NCI-H1930 (cell line): ENCODE results near the gene BCR.

Source experiments
- DNase-seq, 2 experiments: peaks; one replicate each; lab custom pipeline; 2025; lab: John Stamatoyannopoulos, UW

Gene BCR

DNA sequence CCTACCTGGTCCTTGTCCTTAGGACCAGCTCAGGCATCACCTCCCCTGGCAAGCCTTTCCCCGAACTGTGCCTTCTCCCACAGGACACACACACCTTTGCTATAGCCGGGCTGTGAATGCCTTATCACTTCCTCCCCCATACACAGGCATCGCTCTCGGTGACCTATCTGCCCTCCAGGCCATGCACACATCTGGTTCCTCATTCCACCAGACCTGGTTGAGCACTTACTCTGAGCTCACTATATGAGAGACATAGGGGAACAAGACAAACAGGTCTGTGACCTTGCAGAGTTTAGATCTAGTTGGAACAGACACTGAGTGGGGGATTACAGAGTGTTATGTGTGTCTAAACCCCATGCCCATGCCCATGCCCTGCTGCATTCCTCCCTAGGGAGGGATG lies 3.1 kb upstream of the BCR start:
- DNase-seq: no peak

DNA sequence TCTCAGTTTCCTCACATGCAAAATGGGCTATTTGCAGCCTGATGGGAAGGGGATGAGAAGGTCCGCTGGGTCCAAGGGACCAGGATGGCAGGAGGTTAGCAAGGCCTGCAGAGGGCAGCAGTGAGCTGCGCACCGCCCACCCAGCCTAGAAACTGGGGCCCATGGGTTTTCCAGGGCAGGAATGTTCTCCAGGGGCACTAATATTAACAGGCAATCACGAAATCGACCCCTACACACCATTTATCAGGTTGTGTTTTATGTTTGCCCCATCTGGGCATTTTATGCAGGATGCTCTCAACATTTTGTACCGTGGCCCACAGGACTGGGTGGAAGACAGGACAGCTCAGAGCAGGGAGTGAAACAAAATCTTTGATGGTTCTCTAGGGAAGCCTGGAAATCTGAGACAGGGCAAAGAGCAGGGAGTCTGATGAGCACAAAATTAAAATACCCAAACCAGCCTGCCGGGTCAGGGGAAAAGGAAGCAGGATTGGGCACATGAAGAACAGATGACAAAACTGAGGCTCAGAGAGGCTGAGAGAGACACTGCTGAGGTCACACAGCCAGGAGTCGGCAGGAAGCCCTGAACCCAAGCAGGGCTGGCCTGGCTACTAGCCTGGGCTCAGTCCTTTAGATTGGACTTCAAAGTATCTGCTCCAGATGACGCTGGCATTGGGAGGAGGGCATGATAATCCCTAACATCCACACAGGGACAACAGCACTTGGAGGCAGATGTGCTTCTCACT lies 1.6 kb upstream of the BCR start:
- DNase-seq: peak; percentile 22 to 36

DNA sequence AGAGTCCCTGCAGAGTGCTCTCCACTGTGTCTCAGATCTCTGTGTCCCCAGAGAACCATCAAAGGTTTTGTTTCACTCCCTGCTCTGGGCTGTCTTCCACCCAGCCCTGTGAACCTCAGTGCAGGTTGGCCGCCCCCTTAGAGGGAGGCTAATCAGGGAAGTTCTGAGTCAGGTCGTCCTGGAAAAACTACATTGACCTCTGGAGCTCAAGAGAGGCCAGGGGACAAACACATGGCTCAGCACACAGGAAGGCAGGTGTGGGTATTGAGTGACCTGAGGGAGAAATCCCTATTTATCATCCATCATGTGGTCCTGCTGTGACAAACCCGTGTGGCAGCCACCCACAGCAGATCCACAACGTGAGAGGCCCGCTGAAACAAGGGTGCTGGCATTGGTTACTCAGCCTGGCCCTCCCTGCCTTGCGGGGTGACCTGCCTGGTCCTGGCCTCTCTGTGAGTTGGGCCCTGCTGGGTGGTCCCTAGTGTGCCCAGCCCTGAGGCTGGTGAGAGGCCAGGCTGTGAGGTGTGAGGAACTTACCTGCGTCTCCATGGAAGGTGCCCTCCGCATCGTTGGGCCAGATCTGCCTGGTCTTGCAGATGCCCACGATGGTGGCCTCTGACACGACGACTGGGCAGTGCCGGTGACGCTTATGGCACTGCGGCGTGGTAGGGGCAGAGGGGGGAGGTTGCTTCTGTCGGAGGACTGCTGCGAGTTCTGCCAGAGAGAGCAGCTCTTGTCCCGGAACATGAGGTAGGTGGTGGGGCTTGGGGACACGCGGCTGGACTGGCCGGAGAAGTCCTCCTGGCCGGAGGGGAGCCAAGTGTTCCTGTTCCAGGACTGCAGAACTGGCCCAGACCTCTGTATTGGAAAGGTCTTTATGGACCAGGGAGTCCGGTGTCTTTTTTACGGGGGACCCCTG lies 669 bp upstream of the BCR start:
- no peak for DNase-seq

DNA sequence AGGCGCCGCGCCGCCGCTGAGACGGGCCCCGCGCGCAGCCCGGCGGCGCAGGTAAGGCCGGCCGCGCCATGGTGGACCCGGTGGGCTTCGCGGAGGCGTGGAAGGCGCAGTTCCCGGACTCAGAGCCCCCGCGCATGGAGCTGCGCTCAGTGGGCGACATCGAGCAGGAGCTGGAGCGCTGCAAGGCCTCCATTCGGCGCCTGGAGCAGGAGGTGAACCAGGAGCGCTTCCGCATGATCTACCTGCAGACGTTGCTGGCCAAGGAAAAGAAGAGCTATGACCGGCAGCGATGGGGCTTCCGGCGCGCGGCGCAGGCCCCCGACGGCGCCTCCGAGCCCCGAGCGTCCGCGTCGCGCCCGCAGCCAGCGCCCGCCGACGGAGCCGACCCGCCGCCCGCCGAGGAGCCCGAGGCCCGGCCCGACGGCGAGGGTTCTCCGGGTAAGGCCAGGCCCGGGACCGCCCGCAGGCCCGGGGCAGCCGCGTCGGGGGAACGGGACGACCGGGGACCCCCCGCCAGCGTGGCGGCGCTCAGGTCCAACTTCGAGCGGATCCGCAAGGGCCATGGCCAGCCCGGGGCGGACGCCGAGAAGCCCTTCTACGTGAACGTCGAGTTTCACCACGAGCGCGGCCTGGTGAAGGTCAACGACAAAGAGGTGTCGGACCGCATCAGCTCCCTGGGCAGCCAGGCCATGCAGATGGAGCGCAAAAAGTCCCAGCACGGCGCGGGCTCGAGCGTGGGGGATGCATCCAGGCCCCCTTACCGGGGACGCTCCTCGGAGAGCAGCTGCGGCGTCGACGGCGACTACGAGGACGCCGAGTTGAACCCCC lies 798 bp downstream of the BCR start:
- DNase-seq: no peak

DNA sequence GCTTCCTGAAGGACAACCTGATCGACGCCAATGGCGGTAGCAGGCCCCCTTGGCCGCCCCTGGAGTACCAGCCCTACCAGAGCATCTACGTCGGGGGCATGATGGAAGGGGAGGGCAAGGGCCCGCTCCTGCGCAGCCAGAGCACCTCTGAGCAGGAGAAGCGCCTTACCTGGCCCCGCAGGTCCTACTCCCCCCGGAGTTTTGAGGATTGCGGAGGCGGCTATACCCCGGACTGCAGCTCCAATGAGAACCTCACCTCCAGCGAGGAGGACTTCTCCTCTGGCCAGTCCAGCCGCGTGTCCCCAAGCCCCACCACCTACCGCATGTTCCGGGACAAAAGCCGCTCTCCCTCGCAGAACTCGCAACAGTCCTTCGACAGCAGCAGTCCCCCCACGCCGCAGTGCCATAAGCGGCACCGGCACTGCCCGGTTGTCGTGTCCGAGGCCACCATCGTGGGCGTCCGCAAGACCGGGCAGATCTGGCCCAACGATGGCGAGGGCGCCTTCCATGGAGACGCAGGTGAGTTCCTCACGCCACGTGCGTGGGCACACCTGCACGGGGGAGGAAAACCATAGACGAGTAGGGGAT lies 1.5 kb downstream of the BCR start:
- no peak for DNase-seq

DNA sequence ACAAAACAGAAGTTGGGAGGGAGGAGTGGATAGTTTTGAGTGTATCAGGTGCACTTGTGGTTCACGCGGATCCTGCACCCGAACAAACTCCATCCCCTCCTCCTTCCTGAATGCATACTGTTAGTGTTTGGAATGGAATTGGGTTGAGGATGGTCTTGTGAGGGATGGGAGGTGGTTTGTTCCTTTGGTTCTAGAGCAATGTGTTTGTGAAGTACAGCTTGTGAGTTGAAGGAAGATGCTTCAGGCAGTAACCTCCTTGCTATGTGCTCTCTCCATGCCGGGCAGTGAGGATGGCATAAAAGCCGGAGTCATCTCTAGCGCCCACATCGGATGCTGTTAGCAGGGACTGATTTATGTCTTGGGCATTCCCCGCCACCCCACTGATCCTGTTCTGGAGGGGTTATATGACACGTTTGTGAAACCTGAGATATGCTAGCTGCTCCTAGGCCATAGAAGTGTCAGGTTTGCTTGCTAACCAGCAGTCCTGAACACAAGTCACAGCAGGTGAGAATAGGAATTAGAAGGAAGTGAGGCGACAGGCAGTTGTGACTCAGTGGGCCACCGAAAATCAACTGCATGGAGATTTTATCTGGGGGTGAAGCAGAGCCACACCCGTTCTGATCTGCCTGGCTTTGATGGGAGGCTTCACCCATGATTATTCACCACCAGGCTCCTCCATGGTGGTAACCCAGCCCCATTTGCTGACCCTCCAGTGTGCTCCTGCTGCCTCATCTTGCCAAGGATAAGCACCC lies 2.2 kb downstream of the BCR start:
- DNase-seq: no peak

DNA sequence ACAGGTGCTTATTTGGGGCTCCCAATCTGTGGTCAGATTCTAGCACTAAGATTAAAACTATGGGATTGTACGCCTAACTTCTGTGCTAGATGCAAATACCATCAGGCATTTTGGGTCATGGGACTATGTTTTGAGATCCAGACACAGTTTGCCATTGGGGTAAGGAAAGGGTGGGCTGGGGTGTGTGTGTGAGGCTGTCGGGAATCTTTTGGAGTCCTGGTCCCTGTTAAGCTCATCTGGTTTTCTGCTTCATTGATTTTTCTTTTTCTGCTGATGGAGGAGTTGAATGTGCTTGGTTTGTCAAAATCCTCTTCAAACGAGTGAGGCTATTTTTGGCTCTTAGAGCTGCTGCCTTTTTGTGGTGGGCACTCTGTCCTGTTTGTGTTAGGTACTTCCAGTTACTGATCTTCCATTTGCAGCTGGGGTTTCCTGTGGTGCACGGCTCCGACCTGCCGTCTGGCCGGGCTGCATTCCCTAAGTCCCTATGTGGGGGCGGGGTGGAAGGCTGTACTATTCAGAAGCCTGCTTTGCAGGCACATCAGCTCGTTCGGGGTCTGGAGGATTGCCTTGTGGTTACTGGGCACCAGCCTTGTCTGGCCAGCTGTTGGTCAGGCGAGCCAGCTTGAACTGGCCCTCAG lies 2.9 kb downstream of the BCR start:
- DNase-seq: no peak

DNA sequence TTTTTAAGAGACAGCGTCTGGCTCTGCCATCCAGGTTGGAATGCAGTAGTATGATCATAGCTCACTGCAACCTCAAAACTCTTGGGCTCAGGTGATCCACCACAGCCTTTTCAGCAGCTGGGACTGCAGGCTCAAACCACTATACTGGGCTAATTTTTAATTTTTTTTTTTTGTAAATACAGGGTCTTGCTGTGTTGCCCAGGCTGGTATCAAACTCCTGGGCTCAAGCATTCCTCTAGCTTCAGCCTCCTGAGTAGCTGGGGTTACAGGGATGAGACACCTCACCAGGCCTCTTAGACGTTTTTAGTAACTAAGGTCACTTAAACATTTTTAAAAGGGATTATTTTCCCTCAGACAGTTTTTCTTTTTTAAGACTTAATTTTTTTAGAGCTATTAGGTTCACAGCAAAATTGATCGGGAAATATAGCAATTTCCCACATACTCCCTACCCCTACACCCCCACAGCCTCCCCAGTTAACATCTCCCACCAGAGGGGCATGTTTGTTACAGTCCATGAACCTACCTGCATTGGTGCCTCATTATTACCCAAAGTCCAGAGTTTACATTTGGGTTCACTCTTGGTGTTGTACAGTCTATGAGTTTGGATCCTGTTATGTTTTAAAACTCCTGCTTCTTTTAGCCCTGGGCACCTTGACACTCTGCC lies 3.9 kb downstream of the BCR start:
- no peak for DNase-seq

DNA sequence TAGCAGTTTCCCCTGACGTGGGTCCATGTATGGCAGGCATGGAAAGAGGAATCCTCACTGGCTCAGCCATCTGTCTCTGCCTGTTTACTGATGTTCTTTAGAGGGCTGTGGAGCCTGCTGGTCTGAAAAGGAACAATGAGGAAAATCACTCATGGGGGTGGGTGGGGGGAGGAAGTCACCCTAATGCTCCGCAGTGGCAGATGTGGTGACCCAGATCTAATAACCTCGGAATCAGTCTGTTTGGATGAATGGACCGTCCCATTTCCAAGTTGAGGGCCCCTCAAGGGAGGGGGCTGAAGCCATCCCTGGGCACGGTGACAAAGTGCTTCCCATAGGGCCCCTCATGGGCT lies 4.4 kb downstream of the BCR start:
- no peak for DNase-seq

DNA sequence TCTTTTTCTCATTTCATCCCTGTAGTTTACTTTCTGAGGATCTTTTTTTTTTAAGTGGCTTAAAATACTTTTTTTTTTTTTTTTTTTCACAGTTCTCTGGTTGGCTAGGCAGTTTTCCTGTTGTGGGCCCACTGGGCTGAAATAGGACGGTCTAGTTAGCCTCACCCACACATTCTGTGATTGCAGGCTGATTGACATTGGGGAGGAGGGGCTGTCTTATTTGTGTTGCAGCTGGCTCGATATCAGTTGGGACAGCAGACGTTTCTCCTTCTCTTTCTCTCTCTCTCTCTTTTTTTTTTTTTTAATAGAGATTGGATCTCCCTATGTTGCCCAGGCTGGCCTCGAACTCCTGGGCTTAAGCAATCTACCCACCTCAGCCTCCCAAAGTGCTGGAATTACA lies 6.9 kb downstream of the BCR start:
- no peak for DNase-seq

DNA sequence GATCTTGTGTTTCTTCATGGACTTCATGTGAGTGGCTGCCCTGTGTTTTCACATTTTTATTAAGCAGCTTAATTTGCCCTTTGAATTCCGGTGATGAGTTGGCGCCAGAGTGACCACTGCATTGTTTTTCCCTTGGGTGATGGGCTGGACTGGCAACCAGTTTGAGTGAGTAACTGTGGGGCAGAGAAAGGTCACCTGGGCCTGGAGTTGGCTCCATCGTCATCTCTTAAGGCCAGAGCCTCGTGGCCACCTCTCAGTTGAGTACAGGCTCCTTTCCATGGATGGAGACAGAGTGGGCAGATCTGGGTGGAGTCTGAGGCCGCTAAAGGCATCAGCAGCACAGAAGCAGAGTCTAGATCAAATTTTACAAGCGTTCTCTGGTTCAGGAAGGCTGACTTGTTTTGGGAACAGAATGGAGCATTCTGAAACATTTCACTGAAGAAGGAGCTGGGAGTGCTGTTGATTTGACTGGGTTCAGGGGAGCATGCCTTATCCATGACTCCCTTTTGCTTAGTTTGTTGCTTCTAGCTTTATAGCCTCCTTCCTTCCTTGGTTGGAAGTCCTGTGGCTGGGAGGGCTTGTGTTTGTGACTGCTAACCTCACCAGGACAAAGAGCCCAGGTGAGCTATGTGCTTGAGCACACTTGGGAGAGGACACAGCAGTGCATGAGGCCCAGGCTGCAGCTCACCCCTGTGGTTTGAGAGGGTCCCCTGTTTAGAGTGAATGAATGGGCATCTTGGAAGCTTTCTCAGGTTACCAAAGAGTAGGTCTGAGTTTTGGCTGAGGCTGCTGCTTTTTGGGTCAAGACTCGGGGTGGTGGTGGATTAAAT lies 7.8 kb downstream of the BCR start:
- DNase-seq: no peak

DNA sequence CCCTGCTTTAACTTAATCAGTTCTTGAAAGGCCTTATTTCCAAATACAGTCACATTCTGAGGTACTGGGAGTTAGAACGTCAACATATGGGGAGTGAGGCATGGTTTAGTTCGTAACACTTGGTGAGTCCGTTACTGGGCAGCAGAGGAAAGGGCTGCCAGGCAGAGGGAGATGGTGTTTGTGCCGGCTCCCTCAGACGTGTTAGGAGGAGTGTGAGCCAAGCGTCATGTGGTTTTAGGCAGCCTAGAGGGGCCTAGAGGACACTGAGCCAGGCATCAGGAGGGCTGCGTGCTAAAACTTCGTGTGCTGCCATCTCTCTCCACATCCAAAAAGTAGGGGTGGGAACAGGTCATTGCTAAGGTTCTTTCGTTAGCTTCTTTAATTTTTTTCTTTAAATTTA lies 10.2 kb downstream of the BCR start:
- no peak for DNase-seq

DNA sequence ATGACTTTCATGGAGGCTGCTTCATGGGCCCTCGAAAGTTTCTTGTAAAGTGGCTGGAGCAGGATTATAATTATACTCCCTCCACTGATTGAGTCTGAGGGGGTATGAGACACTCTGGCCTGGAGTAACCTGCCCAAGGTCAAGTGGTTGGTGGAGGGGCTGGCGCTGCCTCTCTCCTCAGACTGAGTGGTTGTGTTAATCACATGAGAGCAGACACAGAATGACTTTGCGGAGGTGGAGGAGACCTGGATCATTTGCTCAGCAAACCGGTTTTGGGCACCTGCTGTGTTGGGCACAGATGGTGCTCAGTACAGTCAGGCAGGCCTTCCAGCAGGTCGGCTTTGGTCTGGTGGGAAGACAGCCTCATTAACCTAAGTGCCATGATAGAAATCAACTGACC lies 11.8 kb downstream of the BCR start:
- no peak for DNase-seq

DNA sequence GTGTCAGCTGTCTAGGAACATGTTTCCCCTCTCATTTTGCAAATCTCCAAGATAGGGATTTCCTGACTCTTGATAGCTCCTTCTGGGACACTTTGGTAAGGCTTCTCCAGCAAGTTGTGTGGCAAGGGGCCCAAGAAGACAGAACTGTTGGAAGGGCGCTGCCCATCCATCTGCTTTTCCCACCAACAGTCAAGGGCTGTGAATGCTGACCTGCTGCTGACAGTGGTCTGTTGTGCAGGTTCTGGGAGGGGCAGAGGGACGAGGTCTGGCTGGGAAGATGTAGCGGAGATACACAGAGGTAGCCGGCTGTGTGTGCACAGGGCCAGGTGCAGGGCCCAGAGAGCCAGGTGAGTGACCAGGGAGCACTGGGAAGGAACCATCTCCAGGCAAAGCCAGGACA lies 12.2 kb downstream of the BCR start:
- no peak for DNase-seq

DNA sequence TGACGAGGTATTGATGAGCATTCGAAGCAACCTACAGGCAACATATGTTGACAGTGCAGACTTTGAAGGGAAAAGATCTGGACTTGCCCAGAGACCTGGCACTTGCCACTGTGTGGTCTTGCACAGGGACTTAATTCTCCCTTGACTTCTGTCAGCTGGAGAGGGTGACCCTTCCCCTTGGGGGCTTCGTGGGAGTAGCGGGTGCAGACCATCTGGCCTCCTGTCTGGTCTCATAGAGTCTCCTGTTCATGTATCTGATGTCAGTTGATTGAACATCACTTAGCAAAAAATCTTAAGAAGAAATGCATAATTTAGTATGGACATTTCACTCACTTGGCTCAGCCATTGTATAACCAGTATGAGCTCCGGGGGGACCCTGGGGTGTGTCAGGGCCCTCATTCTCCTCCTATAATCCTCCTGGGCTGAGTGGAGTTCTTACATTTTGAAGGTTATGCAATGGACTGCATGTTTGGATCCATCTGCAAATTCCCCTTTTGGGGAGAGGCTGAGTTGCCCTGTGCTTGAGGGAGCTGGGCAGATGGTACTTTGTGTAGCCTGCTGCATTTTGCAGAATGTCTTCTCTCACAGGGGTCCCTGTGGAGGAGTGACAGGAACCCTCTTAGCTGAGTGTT lies 13.0 kb downstream of the BCR start:
- DNase-seq: no peak

DNA sequence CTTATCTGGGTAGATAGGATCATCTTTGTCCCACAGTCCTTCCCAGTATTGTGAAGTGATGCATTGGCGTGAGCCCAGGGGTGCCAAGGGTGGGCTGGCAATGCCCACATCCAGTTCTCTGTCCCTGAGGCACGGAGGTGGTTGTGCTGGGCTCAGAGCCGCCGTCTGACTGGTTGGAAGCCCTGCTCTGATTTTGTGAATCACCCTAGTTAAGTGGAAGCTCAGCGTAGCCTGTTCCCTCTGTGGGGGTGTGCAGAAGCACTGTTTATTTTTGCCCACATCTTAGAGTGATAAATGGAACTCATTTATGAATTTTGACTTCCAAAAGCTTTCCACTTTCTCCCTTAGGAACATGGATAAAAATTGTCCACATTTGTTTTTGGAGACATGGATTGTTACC lies 13.6 kb downstream of the BCR start:
- no peak for DNase-seq

DNA sequence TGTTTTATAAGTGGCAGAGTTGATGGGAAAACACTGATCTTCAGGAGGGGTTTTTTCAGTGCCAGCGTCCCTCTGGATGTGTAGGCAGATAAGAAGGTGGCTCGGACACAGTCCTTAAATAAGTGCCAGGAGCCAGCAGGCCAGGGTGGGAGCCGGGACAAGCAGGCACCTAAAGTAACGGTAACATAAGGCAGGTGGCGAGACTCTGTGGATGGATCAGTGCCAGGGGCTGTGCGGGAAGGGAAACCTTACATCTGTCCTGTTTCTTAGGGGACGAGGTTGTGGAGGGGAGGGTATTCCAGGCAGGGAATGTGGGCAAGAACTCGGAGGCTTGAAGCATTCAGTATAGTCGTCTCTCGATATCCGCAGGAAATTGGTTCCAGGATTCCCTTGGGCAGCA lies 15.9 kb downstream of the BCR start:
- DNase-seq: no peak

DNA sequence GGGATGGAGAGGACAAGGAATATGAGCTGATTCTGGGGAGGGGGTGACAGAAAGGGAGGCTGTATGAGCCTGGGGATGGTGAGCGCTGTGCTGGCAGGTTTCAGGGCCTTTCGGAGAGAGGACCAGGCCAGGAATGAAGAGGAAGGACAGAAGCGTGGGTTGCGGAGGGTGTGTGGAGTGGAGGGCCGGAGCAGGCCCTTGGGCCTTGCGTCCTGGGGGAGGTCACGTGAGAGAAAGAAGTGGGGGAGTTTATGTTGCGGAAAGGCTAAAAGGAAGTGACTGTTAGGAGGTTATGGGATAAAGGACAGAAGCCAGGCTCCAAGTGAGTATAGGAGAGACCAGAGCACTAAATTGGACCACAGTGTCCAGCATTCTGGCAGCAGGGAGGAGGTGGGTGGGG lies 17.5 kb downstream of the BCR start:
- DNase-seq: no peak

DNA sequence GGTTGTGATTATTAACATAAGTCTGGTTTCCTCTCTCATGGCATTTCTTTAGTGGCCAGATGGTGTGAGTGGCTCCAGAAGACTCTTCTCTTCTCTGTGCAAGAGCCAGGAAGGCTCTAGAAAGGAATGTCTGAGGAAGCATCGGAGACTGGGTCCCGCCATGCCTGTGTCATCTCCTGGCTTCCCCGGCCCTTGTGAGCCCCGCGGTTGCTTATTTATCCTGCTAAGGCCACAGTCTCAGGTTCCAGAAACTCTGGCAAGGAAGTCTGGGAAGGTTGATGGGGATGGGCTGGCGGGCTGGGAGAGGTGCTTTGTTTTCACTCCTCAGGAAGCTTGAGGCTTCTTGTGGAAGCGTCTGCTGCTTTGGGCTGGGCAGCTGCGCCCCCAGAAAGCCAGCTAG lies 18.9 kb downstream of the BCR start:
- no peak for DNase-seq
